NCI-H226 (cell line): ENCODE data around the gene INHA.

Experiments
- DNase-seq: peaks from one replicate; pipeline ENCODE4 v3.0.0-alpha.2; 2015

INHA gene

DNA sequence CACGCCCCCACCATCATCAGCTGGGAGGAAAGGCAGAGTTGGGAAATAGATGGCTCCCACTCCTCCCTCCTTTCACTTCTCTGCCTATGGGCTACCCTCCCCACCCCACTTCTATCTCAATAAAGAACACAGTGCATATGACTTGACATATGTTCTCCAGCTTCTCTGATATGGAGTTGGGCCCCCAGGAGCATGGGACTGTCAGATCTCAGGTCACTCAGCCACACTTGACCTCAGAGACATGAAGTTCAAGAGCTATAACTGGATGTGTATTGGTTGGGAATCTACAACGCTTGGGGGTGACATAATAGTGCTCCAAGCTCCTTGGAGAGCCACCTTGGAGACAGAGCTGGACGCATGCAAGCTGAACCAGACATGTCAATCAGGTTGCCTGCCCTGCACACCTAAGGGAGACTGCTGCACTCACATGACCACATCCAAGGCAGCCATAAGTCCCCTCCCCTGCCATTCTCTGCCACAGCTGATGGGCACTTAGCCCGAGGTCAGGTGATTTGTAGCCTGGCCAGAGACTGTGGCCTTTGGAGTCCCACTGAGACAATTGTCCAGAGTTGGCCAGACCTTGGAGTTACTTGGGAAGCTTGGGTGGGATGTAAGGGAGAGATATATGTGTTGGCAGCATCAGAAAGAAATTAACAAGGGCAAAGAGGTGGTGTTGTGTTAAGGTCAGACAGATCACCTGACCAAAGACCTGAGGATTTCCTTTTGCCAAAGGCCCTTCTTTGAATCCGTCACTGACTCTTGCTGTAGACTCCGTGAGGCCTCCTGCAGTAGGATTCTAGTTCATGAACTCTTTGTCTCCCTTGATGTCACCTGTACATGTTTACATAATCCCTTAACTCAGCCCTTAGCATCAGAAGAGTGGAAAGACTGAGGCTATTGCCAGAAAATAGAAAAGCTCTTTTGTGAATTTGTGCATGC is 3.7 kb downstream of the INHA start:
- DNase-seq, result no peak

DNA sequence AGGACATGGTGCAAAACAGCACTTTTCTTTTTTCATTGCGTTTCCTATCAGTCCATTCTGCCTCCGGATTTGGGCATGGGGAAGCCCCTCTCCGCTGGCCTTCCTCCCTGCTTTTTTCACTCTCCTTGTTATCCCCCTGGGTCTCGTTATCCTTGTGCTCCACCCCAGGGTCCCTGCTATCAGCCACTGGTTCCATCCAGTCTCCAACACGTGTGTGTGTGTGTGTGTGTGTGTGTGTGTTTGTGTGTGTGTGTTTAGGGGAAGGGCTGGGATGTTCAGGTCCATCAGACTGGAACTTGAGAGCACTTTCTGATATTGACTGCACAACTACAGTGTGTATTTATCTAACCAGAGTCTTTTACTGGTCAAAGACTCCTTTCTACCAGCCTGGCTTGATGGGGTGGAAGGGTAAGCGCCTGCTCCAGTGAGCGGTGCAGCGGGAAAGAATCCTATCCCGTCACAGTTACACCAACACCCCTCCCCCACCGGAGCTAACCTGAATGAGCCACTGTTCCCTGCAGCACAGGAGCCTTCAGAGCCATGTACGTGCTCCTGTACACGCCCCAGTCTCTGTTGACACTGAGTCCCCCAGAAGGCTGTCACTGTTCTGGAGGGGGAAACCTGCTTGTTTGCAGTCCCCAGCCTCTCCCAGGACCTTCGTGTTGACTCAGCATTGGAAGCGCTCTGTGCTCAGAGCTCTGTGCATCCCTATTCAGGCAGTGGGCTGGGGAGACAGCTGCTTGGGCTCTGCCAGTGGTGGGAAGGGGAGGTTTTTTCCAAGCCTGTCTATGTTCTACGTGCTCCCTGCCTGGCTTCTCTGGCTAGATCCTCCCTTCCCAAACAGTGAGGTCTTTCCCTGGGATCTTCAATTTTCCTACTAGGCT is 4.6 kb downstream of the INHA start:
- DNase-seq, result no peak

DNA sequence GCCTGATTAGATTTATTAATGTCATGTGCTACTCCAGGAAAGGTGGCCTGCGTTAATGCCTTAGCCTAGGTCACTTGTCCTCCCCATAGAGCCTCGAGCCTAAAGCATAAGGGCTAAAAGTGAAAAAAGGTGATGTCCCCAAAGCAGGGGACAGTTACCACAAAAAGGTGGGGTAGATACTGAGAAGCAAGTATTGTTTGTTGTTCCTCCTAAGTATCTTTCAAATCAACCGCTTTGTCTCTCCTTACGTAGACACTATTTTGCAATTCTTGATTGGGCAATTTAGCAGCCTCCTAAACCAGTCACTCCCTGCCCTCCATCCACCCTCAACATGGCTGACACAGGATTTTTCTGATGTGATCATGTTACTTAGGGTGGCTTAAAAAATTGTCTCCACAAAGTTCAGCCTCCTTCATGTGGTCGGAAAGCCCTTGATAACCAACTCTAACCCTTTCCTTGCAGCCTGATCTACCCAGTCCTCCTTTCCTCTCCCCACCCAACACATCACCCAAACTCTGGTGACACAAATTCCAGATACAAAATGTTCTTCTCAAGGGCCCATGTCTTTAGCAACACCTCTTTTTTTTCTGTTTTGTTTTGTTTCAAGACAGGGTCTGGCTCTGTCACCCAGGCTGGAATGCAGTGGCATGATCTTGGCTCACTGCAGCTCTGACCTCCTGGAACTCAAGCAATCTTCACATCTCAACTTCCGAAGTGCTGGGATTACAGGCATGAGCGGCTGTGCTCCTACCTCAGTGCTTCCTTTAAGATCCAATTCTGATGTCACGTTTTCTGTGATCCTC is 6.9 kb downstream of the INHA start:
- peak; percentile 12 for DNase-seq

DNA sequence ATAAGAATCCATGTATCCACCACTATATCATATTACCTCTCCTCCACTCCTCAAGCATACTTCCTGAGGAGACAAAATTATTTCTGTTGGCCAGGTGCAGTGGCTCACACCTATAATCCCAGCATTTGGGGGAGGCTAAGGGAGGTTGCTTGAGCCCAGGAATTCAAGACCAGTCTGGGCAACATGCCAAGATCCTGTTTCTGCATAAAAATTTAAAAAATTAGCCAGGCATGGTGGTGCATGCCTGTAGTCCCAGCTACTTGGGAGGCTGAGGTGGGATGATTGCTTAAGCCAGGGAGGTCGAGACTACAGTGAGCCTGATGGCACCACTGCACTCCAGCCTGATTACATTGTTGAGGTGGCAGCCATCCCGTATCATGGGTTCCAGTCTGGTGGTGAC is 9.2 kb downstream of the INHA start:
- DNase-seq, result no peak

DNA sequence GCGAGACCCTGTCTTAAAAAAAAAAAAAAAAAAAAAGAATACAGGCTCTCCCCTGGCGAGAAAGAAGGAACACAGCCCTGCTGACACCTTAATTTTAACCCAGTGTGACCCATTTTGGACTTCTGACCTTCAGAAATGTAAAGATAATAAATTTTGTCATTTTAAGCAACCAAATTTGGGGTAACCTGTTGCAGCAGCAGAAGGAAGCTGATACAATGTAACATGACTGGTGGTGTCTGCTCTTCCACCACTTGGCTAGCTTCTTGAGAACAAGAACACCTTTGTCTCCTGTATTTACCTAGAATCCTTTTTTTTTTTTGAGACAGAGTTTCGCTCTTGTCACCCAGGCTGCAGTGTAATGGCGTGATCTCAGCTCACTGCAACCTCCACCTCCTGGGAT is 19.0 kb downstream of the INHA start:
- DNase-seq, result no peak

DNA sequence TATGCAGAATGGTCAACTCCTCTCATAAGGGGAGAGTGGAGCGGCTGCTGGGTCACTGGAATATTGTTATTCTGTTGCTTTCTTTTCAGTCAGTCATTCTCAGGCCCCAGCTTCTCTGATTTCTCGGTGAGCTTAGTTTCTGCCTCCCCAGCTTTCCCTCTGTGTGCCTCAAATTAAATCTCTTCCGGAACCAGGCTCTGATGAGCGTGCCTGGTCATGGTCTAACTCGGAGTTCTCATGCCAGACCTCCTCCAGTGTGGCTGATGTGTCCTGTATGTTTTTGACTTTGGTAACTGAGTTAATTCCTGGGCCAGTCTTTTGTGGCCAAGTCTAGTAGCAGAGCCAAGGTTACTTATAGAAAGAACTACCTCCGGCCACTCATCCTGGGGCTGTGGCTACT is 20.6 kb downstream of the INHA start:
- no peak for DNase-seq

DNA sequence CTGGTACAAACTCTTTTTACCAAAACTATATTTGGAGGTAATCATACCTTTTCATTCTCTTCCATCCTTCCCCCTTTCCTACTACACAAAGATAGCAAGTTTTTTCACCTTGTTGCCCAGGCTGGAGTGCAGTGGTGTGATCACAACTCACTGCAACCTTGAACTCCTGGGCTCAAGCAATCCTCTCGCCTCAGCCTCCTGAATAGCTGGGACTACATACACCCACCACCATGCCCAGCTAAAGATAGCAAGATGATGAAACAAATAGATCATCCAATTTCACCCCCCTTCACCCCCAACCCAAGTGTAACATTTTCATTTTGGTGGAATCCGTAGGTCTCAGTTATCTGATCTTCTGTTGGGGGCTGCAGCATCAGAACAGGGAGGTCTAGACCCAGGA is 21.0 kb downstream of the INHA start:
- no peak for DNase-seq

DNA sequence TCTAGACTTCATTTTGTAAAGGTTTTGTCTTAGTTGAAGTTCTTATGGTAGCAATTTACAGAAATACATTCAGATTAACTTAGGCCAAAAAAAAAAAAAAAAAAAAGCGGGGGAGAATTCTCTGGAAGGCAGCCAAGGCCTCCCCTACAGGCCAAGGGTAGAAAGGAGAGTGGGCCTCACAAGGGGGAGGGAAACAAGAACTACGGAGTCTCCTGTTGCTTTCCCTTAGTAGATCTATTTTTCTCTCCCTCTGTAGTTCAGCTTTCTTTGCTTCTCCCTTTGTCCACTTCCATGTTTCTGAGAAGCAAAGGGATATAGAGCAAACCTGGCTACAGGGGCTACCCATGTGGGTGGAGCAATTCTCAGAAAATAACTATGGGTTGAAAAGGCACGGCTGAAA is 23.1 kb downstream of the INHA start:
- no peak for DNase-seq

DNA sequence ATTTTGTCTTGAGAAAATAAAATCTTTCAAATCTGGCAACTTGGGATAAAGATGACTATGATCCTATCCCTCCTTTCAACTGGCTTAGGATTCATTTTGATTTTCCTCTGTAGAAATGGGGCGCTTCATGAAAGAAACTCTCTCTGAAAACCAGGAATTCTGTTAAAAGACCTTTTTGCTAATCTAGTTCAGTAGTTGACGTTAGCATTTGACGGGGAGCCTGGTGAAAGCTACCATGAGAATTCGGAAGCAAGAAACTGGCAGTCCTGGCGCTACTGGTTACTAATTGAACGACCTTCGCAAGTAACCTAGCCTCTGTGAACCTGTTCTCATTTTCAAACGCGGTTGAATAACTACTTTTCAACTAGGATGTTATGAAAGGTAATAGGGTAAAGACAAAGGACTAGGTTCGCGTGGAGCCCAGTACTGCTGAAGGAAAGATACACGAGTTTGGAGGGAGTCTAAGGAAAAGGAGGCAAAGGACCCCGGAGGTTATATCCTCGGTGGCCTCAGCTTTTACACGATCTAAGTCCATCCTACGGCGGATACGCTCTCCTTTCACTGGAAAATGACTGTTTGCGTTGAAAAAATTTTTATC is 24.9 kb downstream of the INHA start:
- no peak for DNase-seq

DNA sequence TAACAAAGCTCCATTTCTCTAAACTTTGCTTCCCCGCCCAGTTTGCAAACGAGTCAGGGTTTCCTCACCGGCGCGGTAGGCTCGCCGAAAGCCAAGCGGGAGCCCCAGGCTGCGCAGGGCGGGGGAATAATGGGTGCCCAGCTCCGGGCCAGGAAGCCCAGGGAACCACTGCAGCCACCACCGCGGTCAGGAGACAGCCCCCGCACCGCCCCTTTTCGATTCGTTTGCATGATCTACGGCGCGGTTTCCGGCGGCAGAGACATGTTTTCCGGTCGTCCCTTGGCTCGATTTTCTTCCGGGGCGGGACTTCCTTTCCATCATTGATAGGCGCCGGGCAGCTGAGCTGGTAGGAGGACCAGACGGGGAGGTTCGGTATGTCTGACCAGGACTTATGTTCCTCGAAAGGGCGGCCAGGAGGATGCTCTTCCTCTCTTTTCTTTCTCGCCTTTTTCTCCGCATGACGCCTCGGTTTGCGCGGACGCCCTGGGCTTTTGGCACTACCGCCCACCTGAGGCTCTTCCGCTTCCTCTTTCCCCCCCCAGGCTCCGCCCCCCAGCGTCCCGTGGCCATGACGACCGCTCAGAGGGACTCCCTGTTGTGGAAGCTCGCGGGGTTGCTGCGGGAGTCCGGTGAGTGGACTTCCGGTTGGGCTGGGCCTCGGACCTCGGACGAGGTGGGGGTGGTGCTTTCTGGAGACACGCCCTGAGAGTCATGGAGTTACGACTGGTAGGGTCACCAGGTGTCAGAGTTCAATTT is 25.6 kb downstream of the INHA start, which contains the start of gene STK11IP:
TSS of gene STK11IP (plus strand) at position 306 of the 756 bp plus-strand sequence. CDS start at position 569, 263 bp downstream.
- peak; percentile 96 for DNase-seq

DNA sequence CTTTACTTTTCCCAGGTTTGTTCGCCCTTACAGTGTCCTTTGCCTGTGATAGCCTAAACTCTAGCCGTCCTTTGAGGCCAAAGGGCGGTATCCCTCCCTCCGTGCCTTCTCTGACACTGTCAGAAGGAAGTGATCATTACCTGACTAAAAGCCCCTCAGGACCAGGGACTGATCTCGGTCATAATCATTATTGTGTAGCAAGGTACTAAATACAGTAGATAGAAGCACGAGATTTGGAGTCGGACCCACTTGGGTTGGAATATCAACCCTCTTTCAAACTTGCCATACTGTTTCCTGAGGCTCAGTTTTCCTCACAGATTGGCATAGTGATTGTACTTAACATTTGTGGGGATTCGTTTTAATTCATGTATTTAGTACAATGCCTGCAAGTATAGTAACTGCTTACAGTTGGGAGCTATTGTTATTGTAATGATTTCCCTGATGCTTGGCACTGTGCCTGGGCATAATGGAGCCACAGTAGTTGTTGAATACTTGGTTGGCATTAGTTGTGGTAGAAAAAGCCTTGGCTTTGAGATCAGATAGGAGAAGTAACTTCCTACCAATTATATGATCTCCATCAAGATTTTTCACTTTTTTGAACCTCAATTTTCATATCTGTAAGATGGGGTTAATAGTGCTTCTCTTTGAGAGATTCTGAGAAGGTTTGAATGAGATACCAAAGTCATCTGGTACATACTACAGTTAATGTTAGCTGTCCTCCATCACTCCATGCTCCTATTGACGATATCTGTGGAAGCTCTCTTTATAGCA is 26.4 kb downstream of the INHA start:
- no peak for DNase-seq

DNA sequence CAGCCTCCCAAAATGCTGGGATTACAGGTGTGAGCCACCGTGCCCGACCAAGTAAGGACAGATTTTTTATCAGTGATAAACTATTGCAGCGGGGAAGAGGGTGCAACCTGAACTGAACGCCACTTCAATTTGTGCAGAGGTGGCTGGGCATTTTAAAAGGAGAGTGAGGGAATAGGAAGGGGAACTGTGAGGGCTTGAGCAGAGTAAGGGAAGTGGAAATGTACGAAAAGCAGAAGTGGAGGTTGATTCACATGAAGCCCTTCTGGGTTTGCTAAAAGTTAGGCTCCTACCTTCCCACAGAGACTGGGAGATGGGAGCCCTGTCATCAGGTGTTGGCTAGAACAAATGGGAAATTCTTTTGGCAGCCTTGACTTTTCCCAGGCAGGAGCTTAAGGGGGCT is 31.7 kb downstream of the INHA start:
- no peak for DNase-seq

DNA sequence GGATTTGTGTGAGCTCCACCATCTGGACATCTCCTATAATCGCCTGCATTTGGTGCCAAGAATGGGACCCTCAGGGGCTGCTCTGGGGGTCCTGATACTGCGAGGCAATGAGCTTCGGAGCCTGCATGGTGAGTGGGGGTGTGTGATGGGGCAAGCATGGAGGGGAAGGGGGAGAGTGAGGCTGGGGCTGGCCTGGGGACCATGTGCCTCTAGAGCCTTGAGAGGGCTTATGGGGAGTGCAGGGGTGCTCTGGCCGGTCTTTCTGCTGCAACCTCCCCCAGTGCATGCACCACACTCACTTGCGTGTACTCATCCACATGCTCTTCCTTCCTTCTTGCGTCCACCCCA is 33.5 kb downstream of the INHA start:
- no peak for DNase-seq

DNA sequence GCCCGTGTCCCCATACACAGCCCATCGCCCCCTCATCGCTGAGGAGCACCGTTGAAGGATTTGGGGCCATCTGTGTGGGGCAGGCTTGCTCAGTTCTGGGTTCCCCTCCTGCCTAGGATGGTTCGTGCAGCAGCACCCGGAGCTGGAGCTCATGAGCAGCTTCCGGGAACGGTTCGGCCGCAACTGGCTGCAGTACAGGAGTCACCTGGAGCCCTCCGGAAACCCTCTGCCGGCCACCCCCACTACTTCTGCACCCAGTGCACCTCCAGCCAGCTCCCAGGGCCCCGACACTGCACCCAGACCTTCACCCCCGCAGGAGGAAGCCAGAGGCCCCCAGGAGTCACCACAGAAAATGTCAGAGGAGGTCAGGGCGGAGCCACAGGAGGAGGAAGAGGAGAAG is 35.8 kb downstream of the INHA start:
- no peak for DNase-seq

DNA sequence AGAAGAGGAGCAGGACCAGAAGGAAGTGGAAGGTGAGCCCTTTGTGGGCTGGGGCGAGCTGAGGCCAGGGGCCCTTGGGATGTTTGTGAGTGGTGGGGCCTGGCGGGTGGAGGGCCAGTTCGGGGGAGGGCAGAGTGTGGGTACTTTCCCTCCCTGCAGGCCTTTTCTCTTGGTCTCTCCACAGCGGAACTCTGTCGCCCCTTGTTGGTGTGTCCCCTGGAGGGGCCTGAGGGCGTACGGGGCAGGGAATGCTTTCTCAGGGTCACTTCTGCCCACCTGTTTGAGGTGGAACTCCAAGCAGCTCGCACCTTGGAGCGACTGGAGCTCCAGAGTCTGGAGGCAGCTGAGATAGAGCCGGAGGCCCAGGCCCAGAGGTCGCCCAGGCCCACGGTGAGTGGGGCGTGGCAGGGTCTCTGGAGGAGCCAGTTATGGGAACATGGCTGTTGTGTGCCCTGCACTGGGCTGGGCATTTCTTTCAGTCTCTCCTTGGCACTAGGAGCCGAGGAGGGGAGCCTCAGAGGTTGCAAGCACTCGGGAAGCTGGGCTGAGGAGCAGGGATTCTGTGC is 36.4 kb downstream of the INHA start:
- DNase-seq, result no peak

DNA sequence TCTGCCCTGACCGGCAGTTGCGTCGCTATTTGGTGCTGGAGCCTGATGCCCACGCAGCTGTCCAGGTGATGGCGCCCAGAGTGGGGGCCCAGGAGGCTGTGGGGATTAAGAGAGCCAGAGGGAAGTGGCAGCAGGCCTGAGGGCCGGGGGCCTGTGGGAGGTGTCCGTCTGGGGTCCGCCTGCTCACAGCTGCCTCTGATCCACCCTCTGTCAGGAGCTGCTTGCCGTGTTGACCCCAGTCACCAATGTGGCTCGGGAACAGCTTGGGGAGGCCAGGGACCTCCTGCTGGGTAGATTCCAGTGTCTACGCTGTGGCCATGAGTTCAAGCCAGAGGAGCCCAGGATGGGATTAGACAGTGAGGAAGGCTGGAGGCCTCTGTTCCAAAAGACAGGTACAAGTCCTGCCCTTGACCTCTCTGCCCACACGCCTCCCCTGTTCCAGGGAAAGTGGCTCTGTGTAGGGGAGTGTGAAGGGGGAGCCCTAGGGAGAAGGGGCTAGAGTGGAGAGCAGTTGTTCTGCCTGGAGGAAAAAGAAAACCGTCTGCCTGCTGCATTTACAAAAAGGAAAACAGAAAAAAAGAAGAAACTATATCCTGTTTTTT is 37.1 kb downstream of the INHA start:
- DNase-seq, result no peak

DNA sequence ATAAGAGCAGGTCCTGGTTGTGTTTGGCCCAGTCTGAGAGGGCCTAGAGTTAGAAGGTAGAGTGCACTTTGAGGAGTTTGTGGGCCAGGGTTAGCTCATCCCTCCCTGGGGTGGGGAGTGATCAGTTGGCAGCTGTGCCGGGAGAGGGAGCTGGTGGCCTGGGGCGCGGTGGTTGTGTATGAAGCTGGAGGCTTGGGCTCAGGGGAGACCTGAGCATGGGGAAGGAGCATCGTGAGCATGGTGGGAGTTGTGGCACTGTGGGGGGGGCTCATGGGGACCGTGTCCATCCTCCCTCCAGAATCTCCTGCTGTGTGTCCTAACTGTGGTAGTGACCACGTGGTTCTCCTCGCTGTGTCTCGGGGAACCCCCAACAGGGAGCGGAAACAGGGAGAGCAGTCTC is 39.2 kb downstream of the INHA start:
- DNase-seq, result no peak

DNA sequence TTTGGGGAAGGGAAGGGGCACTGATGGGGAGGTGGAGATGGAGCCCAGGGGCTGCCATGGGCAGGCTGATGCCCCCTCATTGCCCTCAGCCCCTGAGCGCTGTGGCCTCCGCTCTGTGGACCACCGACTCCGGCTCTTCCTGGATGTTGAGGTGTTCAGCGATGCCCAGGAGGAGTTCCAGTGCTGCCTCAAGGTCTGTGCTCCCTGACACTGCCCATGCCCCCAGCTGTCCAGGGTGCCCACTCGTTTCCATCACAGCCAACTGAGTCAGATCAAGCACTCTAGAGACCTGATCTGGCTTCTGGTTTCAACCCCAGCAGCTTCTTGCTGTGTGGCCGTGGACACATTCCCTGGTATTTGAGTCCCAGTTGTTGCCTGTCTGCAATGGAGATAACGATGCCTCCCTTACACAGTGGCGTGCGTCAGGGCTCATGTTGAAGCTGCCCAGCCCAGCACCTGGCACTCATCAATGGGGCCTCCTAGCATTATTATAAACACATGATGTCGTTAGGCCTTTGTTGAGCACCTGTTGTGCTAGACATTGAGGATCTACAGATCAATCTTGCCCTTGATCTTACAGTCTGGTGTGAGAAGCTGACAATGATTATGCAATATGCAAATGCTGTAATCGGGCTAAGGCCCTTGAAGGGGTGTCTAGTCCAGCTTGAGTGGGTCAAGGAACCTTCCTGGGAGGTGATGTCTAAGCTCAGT is 39.9 kb downstream of the INHA start:
- no peak for DNase-seq

DNA sequence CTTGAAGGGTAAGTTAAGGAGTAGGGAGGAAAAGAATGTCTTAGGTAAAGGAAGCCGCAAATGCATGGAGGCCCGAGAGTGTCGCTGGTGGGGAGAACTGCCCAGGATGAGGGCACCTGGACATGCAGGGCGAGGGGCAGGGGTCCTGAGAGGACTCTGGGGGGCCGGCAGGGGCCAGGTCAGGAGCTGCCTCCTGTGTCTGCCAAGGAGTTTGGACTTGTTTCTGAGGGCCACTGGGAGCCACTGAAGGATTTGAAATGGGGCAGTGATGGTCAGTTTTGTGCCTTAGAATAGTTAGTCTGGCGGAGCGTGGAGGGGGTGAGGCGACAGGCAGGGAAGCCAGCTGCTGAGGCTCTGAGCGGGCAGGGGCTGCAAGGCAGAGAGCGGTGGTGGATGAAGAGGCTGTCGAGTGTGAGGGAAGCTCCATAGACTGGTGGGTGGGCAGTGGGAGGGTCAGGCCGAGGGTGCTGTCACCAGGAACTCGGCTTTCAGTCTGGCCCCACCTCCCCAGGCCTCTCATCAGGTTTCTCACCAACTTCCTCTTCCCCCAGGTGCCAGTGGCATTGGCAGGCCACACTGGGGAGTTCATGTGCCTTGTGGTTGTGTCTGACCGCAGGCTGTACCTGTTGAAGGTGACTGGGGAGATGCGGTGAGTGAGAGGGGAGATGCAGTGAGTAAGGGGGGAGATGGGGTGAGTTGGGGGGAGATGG is 40.6 kb downstream of the INHA start:
- DNase-seq, result no peak
